ENCODE data around the gene HBS1L.

Gene HBS1L

DNA sequence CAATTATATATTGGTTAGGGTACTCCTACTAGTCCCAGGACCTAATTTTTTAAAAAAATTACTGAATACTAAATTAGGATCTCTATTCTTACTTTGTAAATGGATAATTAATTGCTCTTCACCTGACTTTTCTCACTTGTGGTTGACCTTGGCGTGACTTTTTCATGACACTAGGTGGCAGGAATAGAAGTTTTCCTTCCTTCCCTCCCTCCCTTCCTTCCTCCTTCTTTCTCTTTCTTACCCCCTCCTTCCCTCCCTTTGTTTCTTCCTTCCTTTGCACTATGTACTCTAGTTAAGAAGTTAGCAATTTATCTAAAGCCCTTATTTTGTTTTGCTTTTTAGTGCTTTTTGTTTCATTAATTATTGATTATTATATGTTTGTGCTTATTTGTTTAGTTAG is 20.4 kb upstream of the HBS1L start:
- WGBS, 2 donors (ENCODE audit: extremely low coverage in 2 of 2, insufficient read length in 2 of 2, insufficient replicate concordance in 1 of 2), result no CpG with 5 or more reads among the region's 1 CpG
- H2BK120ac ChIP-seq (ENCODE audit: low read depth, low read length), result no peak overlapping the region
- H2BK5ac ChIP-seq (ENCODE audit: low read length), result no peak overlapping the region
- no peak overlapping the region for H3K9ac ChIP-seq (ENCODE audit: low read depth, low read length, poor library complexity)
- H3K4me2 ChIP-seq (ENCODE audit: insufficient read depth, low read length, poor library complexity, severe bottlenecking), result no peak overlapping the region
- H4K91ac ChIP-seq (ENCODE audit: low read depth, low read length, poor library complexity), result no peak overlapping the region
- no peaks in the 10 kb centered on the region for H3K27me3 ChIP-seq (ENCODE audit: control insufficient read depth in 3 of 3, insufficient read depth in 3 of 3, low read depth in 1 of 3, low read length in 3 of 3)
- no peaks in the 10 kb centered on the region for H3K36me3 ChIP-seq (replicated peaks in 1 of 2; ENCODE audit: control insufficient read depth in 2 of 2, insufficient read depth in 2 of 2, low read length in 2 of 2)
- H2BK12ac ChIP-seq (ENCODE audit: low read length), result no peak overlapping the region
- no peaks in the 10 kb centered on the region for H3K9me3 ChIP-seq (replicated peaks in 1 of 2; ENCODE audit: control insufficient read depth in 2 of 2, insufficient read depth in 1 of 2, low read depth in 1 of 2, low read length in 2 of 2)
- no peak overlapping the region for H3K4ac ChIP-seq (ENCODE audit: low read length)
- H3K18ac ChIP-seq (ENCODE audit: low read length), result no peak overlapping the region
- H3K4me1 ChIP-seq (ENCODE audit: control insufficient read depth in 2 of 2, insufficient read depth in 1 of 2, low read depth in 1 of 2, low read length in 2 of 2), result no peaks in the 10 kb centered on the region
- no peak overlapping the region for H3K4me3 ChIP-seq (ENCODE audit: low read length in 2 of 2)
- no peak overlapping the region for H2BK15ac ChIP-seq (ENCODE audit: low read length)
- H2AK5ac ChIP-seq (ENCODE audit: low read depth, low read length), result no peak overlapping the region
- H3K27ac ChIP-seq (replicated peaks; ENCODE audit: low read length), result no peak overlapping the region
- no peak overlapping the region for H4K8ac ChIP-seq (ENCODE audit: low read depth, low read length)
- no peak overlapping the region for H3K14ac ChIP-seq (ENCODE audit: low read length)
- no peak for DNase-seq (ENCODE audit: low spot score)
- no peaks in the 10 kb centered on the region for H3K79me1 ChIP-seq (ENCODE audit: low read depth, low read length)
- H3K23ac ChIP-seq (ENCODE audit: low read depth, low read length, poor library complexity), result no peak overlapping the region
- H2AFZ ChIP-seq (ENCODE audit: low read length), result no peak overlapping the region

DNA sequence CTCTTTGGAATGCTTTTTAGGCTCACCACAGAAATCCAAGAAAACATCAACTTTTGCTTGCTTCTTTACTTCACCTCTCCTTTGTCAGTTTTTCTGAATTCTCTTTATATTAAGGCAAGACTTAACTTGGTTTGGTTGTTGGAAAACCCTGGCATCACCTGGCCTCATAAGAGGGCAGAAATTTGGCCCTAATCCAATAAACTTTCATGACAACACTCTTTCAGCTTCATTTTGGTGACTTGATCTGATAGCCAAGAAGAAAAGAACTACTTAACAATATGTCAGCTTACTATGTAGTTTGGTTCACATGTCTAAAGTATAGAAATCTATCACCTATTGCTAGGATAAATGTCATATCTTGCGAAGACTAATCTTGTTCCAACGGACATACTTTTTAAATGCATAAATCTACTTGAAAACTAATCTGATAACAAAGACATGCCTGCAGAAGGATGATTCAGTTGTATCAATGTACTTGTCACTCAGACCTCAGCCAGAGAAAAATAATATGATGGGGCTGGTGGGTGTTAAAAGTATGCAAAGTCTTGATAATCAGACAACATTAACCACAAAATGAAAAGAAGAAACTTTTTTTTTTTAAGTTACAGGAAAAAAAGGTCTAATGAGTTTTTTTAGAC is 19.3 kb upstream of the HBS1L start:
- Histone ChIP-seq H2AK5ac (ENCODE audit: low read depth, low read length) (no peak overlapping the region), H4K8ac (ENCODE audit: low read depth, low read length) (no peak overlapping the region), H2AFZ (ENCODE audit: low read length) (no peak overlapping the region), H3K79me1 (ENCODE audit: low read depth, low read length) (no peaks in the 10 kb centered on the region), H2BK12ac (ENCODE audit: low read length) (no peak overlapping the region), H3K18ac (ENCODE audit: low read length) (no peak overlapping the region), H3K9ac (ENCODE audit: low read depth, low read length, poor library complexity) (no peak overlapping the region), H2BK5ac (ENCODE audit: low read length) (no peak overlapping the region), H3K14ac (ENCODE audit: low read length) (no peak overlapping the region), H3K9me3 (replicated peaks in 1 of 2; ENCODE audit: control insufficient read depth in 2 of 2, insufficient read depth in 1 of 2, low read depth in 1 of 2, low read length in 2 of 2) (no peaks in the 10 kb centered on the region), H2BK120ac (ENCODE audit: low read depth, low read length) (no peak overlapping the region), H3K4me2 (ENCODE audit: insufficient read depth, low read length, poor library complexity, severe bottlenecking) (no peak overlapping the region), H3K36me3 (replicated peaks in 1 of 2; ENCODE audit: control insufficient read depth in 2 of 2, insufficient read depth in 2 of 2, low read length in 2 of 2) (no peaks in the 10 kb centered on the region), H2BK15ac (ENCODE audit: low read length) (no peak overlapping the region), H3K27ac (replicated peaks; ENCODE audit: low read length) (no peak overlapping the region), H4K91ac (ENCODE audit: low read depth, low read length, poor library complexity) (no peak overlapping the region), H3K4ac (ENCODE audit: low read length) (no peak overlapping the region), H3K4me3 (ENCODE audit: low read length in 2 of 2) (no peak overlapping the region), H3K4me1 (ENCODE audit: control insufficient read depth in 2 of 2, insufficient read depth in 1 of 2, low read depth in 1 of 2, low read length in 2 of 2) (no peaks in the 10 kb centered on the region), H3K27me3 (ENCODE audit: control insufficient read depth in 3 of 3, insufficient read depth in 3 of 3, low read depth in 1 of 3, low read length in 3 of 3) (no peaks in the 10 kb centered on the region), H3K23ac (ENCODE audit: low read depth, low read length, poor library complexity) (no peak overlapping the region)
- WGBS, 2 donors (ENCODE audit: extremely low coverage in 2 of 2, insufficient read length in 2 of 2, insufficient replicate concordance in 1 of 2), result no CpG with 5 or more reads among the region's 2 CpGs
- DNase-seq (ENCODE audit: low spot score), result no peak

DNA sequence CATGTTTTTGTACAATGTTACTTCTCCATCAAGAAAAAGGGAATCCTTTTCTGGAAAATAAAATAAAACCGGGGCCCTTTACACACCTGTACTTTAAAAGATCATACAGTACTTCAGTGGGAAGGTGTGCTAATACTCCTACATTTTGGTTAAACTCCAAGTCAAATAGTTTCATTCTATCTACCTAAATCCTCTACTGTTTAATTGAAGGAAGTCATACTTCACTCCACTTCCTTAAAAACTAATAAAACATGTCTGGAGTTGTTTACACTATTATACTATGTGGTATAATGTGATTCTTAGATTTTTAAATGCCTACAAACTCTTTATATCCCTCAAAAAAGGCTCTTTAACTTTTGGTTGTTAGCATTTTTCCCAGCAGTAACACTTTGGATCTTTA is 18.6 kb upstream of the HBS1L start:
- Histone ChIP-seq H2BK120ac (ENCODE audit: low read depth, low read length) (no peak overlapping the region), H3K27me3 (ENCODE audit: control insufficient read depth in 3 of 3, insufficient read depth in 3 of 3, low read depth in 1 of 3, low read length in 3 of 3) (no peaks in the 10 kb centered on the region), H2AFZ (ENCODE audit: low read length) (no peak overlapping the region), H2BK15ac (ENCODE audit: low read length) (no peak overlapping the region), H4K8ac (ENCODE audit: low read depth, low read length) (no peak overlapping the region), H2BK12ac (ENCODE audit: low read length) (no peak overlapping the region), H3K23ac (ENCODE audit: low read depth, low read length, poor library complexity) (no peak overlapping the region), H3K4me3 (ENCODE audit: low read length in 2 of 2) (no peak overlapping the region), H4K91ac (ENCODE audit: low read depth, low read length, poor library complexity) (no peak overlapping the region), H3K36me3 (replicated peaks in 1 of 2; ENCODE audit: control insufficient read depth in 2 of 2, insufficient read depth in 2 of 2, low read length in 2 of 2) (no peaks in the 10 kb centered on the region), H3K9ac (ENCODE audit: low read depth, low read length, poor library complexity) (no peak overlapping the region), H3K18ac (ENCODE audit: low read length) (no peak overlapping the region), H3K4ac (ENCODE audit: low read length) (no peak overlapping the region), H2AK5ac (ENCODE audit: low read depth, low read length) (no peak overlapping the region), H3K4me2 (ENCODE audit: insufficient read depth, low read length, poor library complexity, severe bottlenecking) (no peak overlapping the region), H3K9me3 (replicated peaks in 1 of 2; ENCODE audit: control insufficient read depth in 2 of 2, insufficient read depth in 1 of 2, low read depth in 1 of 2, low read length in 2 of 2) (no peaks in the 10 kb centered on the region), H3K27ac (replicated peaks; ENCODE audit: low read length) (no peak overlapping the region), H3K4me1 (ENCODE audit: control insufficient read depth in 2 of 2, insufficient read depth in 1 of 2, low read depth in 1 of 2, low read length in 2 of 2) (no peaks in the 10 kb centered on the region), H3K14ac (ENCODE audit: low read length) (no peak overlapping the region), H3K79me1 (ENCODE audit: low read depth, low read length) (no peaks in the 10 kb centered on the region), H2BK5ac (ENCODE audit: low read length) (no peak overlapping the region)
- no CpG with 5 or more reads among the region's 1 CpG for WGBS, 2 donors (ENCODE audit: extremely low coverage in 2 of 2, insufficient read length in 2 of 2, insufficient replicate concordance in 1 of 2)
- no peak for DNase-seq (ENCODE audit: low spot score)

DNA sequence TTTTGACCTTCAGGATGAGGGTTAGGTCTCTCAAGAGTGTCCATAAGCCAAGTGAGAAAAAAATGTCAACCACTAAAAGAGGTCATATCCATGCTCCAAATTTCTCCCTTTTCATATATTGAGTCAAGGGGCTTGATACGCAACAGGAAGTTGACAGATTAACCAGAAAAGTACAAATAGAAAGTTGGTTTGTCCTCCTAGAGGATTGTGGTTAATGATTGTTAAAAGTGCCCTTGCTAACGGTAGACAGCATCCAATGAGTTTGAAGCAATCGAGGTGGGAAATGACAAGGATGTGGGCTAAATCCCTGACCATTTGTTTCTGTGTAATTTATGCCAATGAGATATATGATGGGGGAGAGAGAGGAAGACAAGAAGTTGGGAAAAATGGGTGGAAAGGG is 18.1 kb upstream of the HBS1L start:
- H3K9me3 ChIP-seq (replicated peaks in 1 of 2; ENCODE audit: control insufficient read depth in 2 of 2, insufficient read depth in 1 of 2, low read depth in 1 of 2, low read length in 2 of 2), result no peaks in the 10 kb centered on the region
- H2AFZ ChIP-seq (ENCODE audit: low read length), result no peak overlapping the region
- no peak for DNase-seq (ENCODE audit: low spot score)
- H3K4me3 ChIP-seq (ENCODE audit: low read length in 2 of 2), result no peak overlapping the region
- H3K18ac ChIP-seq (ENCODE audit: low read length), result no peak overlapping the region
- no peak overlapping the region for H3K27ac ChIP-seq (replicated peaks; ENCODE audit: low read length)
- H3K4ac ChIP-seq (ENCODE audit: low read length), result no peak overlapping the region
- no peak overlapping the region for H2BK120ac ChIP-seq (ENCODE audit: low read depth, low read length)
- no peak overlapping the region for H2AK5ac ChIP-seq (ENCODE audit: low read depth, low read length)
- no peak overlapping the region for H3K4me2 ChIP-seq (ENCODE audit: insufficient read depth, low read length, poor library complexity, severe bottlenecking)
- no peak overlapping the region for H2BK5ac ChIP-seq (ENCODE audit: low read length)
- H3K14ac ChIP-seq (ENCODE audit: low read length), result no peak overlapping the region
- H4K8ac ChIP-seq (ENCODE audit: low read depth, low read length), result no peak overlapping the region
- no CpG with 5 or more reads among the region's 3 CpGs for WGBS, 2 donors (ENCODE audit: extremely low coverage in 2 of 2, insufficient read length in 2 of 2, insufficient replicate concordance in 1 of 2)
- no peaks in the 10 kb centered on the region for H3K79me1 ChIP-seq (ENCODE audit: low read depth, low read length)
- H3K27me3 ChIP-seq (ENCODE audit: control insufficient read depth in 3 of 3, insufficient read depth in 3 of 3, low read depth in 1 of 3, low read length in 3 of 3), result no peaks in the 10 kb centered on the region
- no peaks in the 10 kb centered on the region for H3K36me3 ChIP-seq (replicated peaks in 1 of 2; ENCODE audit: control insufficient read depth in 2 of 2, insufficient read depth in 2 of 2, low read length in 2 of 2)
- no peak overlapping the region for H3K23ac ChIP-seq (ENCODE audit: low read depth, low read length, poor library complexity)
- H2BK15ac ChIP-seq (ENCODE audit: low read length), result no peak overlapping the region
- no peaks in the 10 kb centered on the region for H3K4me1 ChIP-seq (ENCODE audit: control insufficient read depth in 2 of 2, insufficient read depth in 1 of 2, low read depth in 1 of 2, low read length in 2 of 2)
- H2BK12ac ChIP-seq (ENCODE audit: low read length), result no peak overlapping the region
- no peak overlapping the region for H3K9ac ChIP-seq (ENCODE audit: low read depth, low read length, poor library complexity)
- H4K91ac ChIP-seq (ENCODE audit: low read depth, low read length, poor library complexity), result no peak overlapping the region
